ENCODE measurements around the gene PRR30. TPM values are rescaled to one million over a fixed set of nuclear protein-coding genes. Genes with fewer than 3 reads are reported as not detected.
A peak's percentile ranks its signal among the peaks of the same experiment; 100 is the strongest.

The PRR30 gene
- total RNA-seq, 4 donors from 2014 or later, result not detected

GRCh38 chr2:27099334-27099955 is 39.8 kb downstream of the PRR30 start:
- DNase-seq (ENCODE audit: low spot score in 2 of 2), result no peak
- Histone ChIP-seq H3K4me3 (no peak overlapping the region), H3K36me3 (no peaks in the 10 kb centered on the region), H3K27me3 (no peaks in the 10 kb centered on the region), H3K4me1 (peaks cover 10% of the 10 kb centered on the region), H3K27ac (no peak overlapping the region), H3K9me3 (no peaks in the 10 kb centered on the region)
- 85% methylated on average over 10 of the region's 19 CpGs for WGBS
- no peak for TF ChIP-seq CTCF (IDR thresholded peaks at IDR 0.05)
- TF ChIP-seq POLR2A (IDR thresholded peaks at IDR 0.05), result no peak
- TF ChIP-seq EP300 (IDR thresholded peaks at IDR 0.05), result no peak
- no peak for TF ChIP-seq POLR2AphosphoS5 (IDR thresholded peaks at IDR 0.05)

GRCh38 chr2:27097341-27097740 is 41.9 kb downstream of the PRR30 start:
- Histone ChIP-seq H3K4me3 (no peak overlapping the region), H3K36me3 (no peaks in the 10 kb centered on the region), H3K27me3 (no peaks in the 10 kb centered on the region), H3K27ac (no peak overlapping the region), H3K9me3 (no peaks in the 10 kb centered on the region), H3K4me1 (peaks cover 10% of the 10 kb centered on the region)
- DNase-seq (ENCODE audit: low spot score in 2 of 2), result no peak
- 86% methylated on average over 12 of the region's 14 CpGs for WGBS
- TF ChIP-seq POLR2AphosphoS5 (IDR thresholded peaks at IDR 0.05) (no peak), POLR2A (IDR thresholded peaks at IDR 0.05) (no peak), CTCF (IDR thresholded peaks at IDR 0.05) (no peak)

GRCh38 chr2:27096748-27097297 is 42.4 kb downstream of the PRR30 start:
- no peaks in the 10 kb centered on the region for H3K9me3 ChIP-seq
- H3K4me1 ChIP-seq, result peaks cover 10% of the 10 kb centered on the region
- DNase-seq (ENCODE audit: low spot score in 2 of 2), result no peak
- WGBS, result 82% methylated on average over 3 of the region's 3 CpGs
- H3K27ac ChIP-seq, result no peak overlapping the region
- no peaks in the 10 kb centered on the region for H3K36me3 ChIP-seq
- no peak overlapping the region for H3K4me3 ChIP-seq
- TF ChIP-seq POLR2AphosphoS5 (IDR thresholded peaks at IDR 0.05) (no peak), EP300 (IDR thresholded peaks at IDR 0.05) (no peak), CTCF (IDR thresholded peaks at IDR 0.05) (no peak), POLR2A (IDR thresholded peaks at IDR 0.05) (no peak)
- H3K27me3 ChIP-seq, result no peaks in the 10 kb centered on the region

GRCh38 chr2:27095745-27096651 is 43.2 kb downstream of the PRR30 start:
- TF ChIP-seq POLR2A (IDR thresholded peaks at IDR 0.05) (no peak), CTCF (IDR thresholded peaks at IDR 0.05) (no peak), POLR2AphosphoS5 (IDR thresholded peaks at IDR 0.05) (no peak), EP300 (IDR thresholded peaks at IDR 0.05) (no peak)
- Histone ChIP-seq H3K27ac (no peak overlapping the region), H3K4me1 (peaks cover 10% of the 10 kb centered on the region), H3K36me3 (no peaks in the 10 kb centered on the region), H3K9me3 (no peaks in the 10 kb centered on the region), H3K4me3 (peak overlapping the region; percentile 37), H3K27me3 (no peaks in the 10 kb centered on the region)
- DNase-seq (ENCODE audit: low spot score in 2 of 2), result no peak
- 10% methylated on average over 10 of the region's 18 CpGs for WGBS

- no peak overlapping the region for H3K4me3 ChIP-seq
- TF ChIP-seq POLR2AphosphoS5 (IDR thresholded peaks at IDR 0.05) (no peak), POLR2A (IDR thresholded peaks at IDR 0.05) (no peak), EP300 (IDR thresholded peaks at IDR 0.05) (no peak), CTCF (IDR thresholded peaks at IDR 0.05) (no peak)
- no CpG with 5 or more reads among the region's 2 CpGs for WGBS
These were observed 43.8 kb downstream of the PRR30 start for GRCh38 chr2:27095427-27095744.

More at GRCh38 chr2:27095427-27095744, 43.8 kb downstream of the PRR30 start:
- H3K4me1 ChIP-seq, result peaks cover 10% of the 10 kb centered on the region
- DNase-seq (ENCODE audit: low spot score in 2 of 2), result no peak
- H3K36me3 ChIP-seq, result no peaks in the 10 kb centered on the region
- no peaks in the 10 kb centered on the region for H3K27me3 ChIP-seq
- no peaks in the 10 kb centered on the region for H3K9me3 ChIP-seq
- no peak overlapping the region for H3K27ac ChIP-seq
